Smooth muscle cell (in vitro differentiated cells): ENCODE results near the gene ACOX2. TPM values are rescaled to one million over a fixed set of nuclear protein-coding genes. Genes with fewer than 3 reads are reported as not detected.

Experiments
- DNase-seq: peaks from one replicate; lab custom pipeline; 2025; ENCODE audit not compliant: unreplicated experiment; lab: John Stamatoyannopoulos, UW
- H2AFZ ChIP-seq: fragments of 200-600 bp; sonication (generic); 2 replicates; pipeline ENCODE4 v1.6.0; 2016; ENCODE audit warnings: antibody characterized with exemption, low read depth, mild to moderate bottlenecking
- H3F3A ChIP-seq: fragments of 200-600 bp; sonication (generic); 2 replicates; pipeline ENCODE4 v1.6.0; 2017; ENCODE audit warnings: antibody characterized with exemption, low read depth
- H3K27ac ChIP-seq: fragments of 200-600 bp; sonication (generic); 2 replicates; pipeline ENCODE4 v1.5.1; 2016; ENCODE audit warnings: low read depth, mild to moderate bottlenecking
- H3K27me3 ChIP-seq: fragments of 200-600 bp; sonication (generic); 2 replicates; pipeline ENCODE4 v1.6.1; 2016; ENCODE audit warnings: low read depth, mild to moderate bottlenecking
- H3K36me3 ChIP-seq: fragments of 200-600 bp; sonication (generic); 2 replicates; pipeline ENCODE4 v1.5.1; 2016; ENCODE audit warnings: low read depth
- H3K4me1 ChIP-seq: fragments of 200-600 bp; sonication (generic); 2 replicates; pipeline ENCODE4 v1.5.1; 2016; ENCODE audit warnings: low read depth
- H3K4me2 ChIP-seq: fragments of 200-600 bp; sonication (generic); 2 replicates; pipeline ENCODE4 v1.6.0; 2016; ENCODE audit warnings: mild to moderate bottlenecking
- H3K4me3 ChIP-seq: fragments of 200-600 bp; sonication (generic); 2 replicates; pipeline ENCODE4 v1.5.1; 2016; ENCODE audit warnings: mild to moderate bottlenecking
- H3K79me2 ChIP-seq: fragments of 200-600 bp; sonication (generic); 2 replicates; pipeline ENCODE4 v1.6.0; 2016; ENCODE audit warnings: low read depth, mild to moderate bottlenecking
- H3K9ac ChIP-seq: fragments of 200-600 bp; sonication (generic); 2 replicates; pipeline ENCODE4 v1.6.0; 2016; ENCODE audit warnings: low read depth
- H3K9me3 ChIP-seq: fragments of 200-600 bp; sonication (generic); replicated peaks from 2 replicates; pipeline ENCODE4 v1.5.1; 2016; ENCODE audit warnings: low read depth
- H4K20me1 ChIP-seq: fragments of 200-600 bp; sonication (generic); 2 replicates; pipeline ENCODE4 v1.6.0; 2016; ENCODE audit warnings: low read depth
- WGBS: methylation state at CpG from one replicate; pipeline ENCODE4 v1.1.7; 2016; ENCODE audit warnings: low lambda C conversion rate; 5-methylcytosine and 5-hydroxymethylcytosine counted together
- polyA plus RNA-seq: library from polyadenylated mRNA; unstranded; fragments of >200 nt; fragmentation: Nextera tagmentation; extraction: Ambion mirVana; gene quantifications from 2 replicates; pipeline ENCODE4 v1.2.1, GENCODE V29; 2016
- total RNA-seq: library from RNA; depleted of rRNA; stranded (reverse); fragments of >200 nt; gene quantifications from 2 replicates; pipeline ENCODE4 v1.2.3, GENCODE V29; 2014
- TF ChIP-seq, protein P1 (sequence below): fragments of 200-600 bp; sonication (generic); IDR thresholded peaks from 2 replicates; pipeline ENCODE4 v1.5.1; 2017; ENCODE audit warnings: borderline replicate concordance, mild to moderate bottlenecking, antibody characterized with exemption; ENCODE audit not compliant: insufficient read depth, poor library complexity, severe bottlenecking

ACOX2 gene
- total and polyA plus RNA-seq, 2 experiments from 2014 or later = 8.5 to 13.2 TPM

DNA sequence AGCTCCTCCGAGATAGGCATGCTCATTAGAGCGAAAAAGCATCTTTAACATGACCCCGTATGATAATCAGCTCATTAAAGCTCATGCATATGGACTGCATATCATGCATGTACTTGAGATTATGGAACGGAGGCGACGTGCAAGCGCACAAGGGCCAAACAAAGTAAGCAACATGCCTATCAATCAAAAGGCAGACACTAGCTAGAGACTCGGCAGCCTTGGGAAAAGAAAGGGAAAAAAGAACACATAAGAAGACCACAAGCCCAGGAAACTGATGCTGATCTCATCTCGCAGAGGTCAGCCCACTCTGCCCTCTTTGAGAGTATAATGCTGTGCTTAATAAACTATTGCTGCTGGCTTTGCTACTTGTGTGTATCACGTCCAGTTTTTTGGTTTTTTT, 2.6 kb upstream of the ACOX2 start:
- H3K4me3 ChIP-seq = no peak overlapping the region
- no peaks in the 10 kb centered on the region for H3K79me2 ChIP-seq
- no peaks in the 10 kb centered on the region for H4K20me1 ChIP-seq
- no peak overlapping the region for H3K4me2 ChIP-seq
- no peaks in the 10 kb centered on the region for H3K27me3 ChIP-seq
- no peak overlapping the region for H3K27ac ChIP-seq
- DNase-seq = no peak
- no peak overlapping the region for H3K9ac ChIP-seq
- H3F3A ChIP-seq = no peaks in the 10 kb centered on the region
- no peaks in the 10 kb centered on the region for H3K36me3 ChIP-seq
- no peaks in the 10 kb centered on the region for H3K9me3 ChIP-seq
- WGBS = 87% methylated on average over 10 of the region's 10 CpGs
- peaks cover 16% of the 10 kb centered on the region for H3K4me1 ChIP-seq
- no peak overlapping the region for H2AFZ ChIP-seq
- TF ChIP-seq, protein P1, sequence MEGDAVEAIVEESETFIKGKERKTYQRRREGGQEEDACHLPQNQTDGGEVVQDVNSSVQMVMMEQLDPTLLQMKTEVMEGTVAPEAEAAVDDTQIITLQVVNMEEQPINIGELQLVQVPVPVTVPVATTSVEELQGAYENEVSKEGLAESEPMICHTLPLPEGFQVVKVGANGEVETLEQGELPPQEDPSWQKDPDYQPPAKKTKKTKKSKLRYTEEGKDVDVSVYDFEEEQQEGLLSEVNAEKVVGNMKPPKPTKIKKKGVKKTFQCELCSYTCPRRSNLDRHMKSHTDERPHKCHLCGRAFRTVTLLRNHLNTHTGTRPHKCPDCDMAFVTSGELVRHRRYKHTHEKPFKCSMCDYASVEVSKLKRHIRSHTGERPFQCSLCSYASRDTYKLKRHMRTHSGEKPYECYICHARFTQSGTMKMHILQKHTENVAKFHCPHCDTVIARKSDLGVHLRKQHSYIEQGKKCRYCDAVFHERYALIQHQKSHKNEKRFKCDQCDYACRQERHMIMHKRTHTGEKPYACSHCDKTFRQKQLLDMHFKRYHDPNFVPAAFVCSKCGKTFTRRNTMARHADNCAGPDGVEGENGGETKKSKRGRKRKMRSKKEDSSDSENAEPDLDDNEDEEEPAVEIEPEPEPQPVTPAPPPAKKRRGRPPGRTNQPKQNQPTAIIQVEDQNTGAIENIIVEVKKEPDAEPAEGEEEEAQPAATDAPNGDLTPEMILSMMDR = no peak

DNA sequence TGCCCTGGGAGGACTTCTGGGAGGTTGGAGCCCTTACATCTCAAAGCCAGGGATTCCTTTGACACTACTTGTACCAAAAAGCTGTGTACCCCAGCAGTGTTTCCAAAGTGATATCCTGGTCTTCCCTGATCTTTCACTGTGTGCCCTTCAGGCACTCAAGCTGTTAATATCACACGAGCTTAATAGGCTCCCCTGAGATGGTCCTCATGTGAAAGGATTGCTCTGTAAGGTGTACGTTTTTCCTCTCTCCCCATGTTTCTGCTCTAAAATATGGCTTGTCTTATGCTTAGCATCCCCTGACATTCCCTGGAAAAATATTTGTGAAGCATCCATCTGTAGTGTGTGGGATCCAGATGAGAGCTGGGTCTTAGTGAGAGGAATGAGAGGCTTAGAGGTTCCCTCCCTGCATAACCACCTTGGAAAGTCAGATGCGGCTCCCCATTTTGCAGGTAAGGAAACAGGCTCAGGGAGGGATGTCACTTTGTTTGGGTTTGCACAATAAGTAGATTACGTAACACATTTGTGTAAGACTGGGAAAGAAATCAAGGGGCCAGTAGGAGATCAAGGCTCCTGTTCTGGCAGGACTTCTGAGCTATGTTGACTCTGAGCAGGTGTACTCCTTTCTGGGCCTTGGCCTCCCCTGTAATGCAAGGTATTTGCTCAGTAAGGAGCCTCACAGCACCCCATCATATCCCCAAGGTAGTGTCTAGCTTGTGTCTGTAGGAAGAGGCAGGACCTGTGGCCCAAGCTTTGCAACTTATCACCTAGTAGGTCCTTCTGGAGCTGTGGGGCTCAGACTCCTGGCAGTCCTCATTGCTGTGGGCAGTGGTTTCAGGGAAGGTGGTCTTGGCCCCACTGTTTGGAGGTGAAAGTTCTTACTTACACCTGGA, 667 bp upstream of the ACOX2 start:
- DNase-seq = no peak
- Histone ChIP-seq H3K4me1 (peaks cover 16% of the 10 kb centered on the region), H3F3A (no peaks in the 10 kb centered on the region), H3K27ac (peak overlapping the region; percentile 55), H3K9ac (no peak overlapping the region), H3K79me2 (no peaks in the 10 kb centered on the region), H3K4me2 (no peak overlapping the region), H3K9me3 (no peaks in the 10 kb centered on the region), H3K4me3 (no peak overlapping the region), H3K27me3 (no peaks in the 10 kb centered on the region), H2AFZ (peak overlapping the region; percentile 80), H4K20me1 (no peaks in the 10 kb centered on the region), H3K36me3 (no peaks in the 10 kb centered on the region)
- WGBS = 88% methylated on average over 4 of the region's 4 CpGs
- TF ChIP-seq, protein P1 = no peak

DNA sequence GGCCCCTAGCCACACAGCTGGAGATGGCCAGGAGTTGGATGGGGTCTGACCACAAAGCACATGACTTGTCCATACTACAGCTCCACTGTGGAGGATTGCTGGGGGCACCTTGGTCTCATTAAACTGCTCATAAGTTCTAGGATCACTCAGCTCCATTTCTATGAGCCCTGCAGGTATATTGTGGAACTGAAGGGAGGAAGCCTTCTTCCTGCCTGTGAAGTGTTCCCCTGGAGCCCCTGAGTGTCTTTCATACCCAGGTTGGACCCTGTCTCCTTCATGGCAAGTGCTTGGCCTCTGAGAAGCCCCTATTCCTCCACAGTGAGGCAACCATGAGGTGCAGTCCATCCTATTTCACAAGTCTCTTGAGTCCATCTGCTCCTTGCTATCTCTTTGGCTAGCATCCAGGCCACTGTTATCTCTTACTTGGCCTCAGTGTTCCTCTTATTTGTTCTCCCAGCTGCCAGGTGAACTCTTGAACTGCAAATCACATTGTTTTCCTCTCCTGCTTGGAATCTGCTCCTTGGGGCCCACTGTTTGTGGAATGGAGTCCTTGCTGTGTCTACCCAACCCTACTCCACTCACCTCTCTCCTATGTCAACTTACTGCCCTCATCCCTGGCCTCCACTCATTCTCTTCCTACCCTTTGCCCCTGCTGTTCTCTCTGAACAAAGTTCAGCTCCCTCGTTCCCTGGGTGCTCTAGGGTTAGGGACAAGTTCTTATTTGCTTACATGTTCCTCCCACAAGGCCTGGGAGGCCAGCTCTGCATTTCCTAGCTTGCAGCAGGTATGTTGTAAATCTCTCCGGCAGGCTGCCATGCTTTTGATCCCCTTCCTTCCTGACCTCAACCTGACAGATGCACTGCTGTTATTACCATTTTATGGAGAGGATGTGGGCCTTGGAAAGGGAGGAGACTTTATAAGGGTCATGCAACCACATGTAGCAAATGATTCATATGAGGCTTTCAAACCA, 1.2 kb downstream of the ACOX2 start:
- H3K4me3 ChIP-seq = no peak overlapping the region
- no peak overlapping the region for H3K27ac ChIP-seq
- H3K9me3 ChIP-seq = no peaks in the 10 kb centered on the region
- WGBS = 53% methylated on average over 2 of the region's 2 CpGs
- peaks cover 16% of the 10 kb centered on the region for H3K4me1 ChIP-seq
- H3K9ac ChIP-seq = no peak overlapping the region
- DNase-seq = no peak
- H3K27me3 ChIP-seq = no peaks in the 10 kb centered on the region
- no peaks in the 10 kb centered on the region for H4K20me1 ChIP-seq
- TF ChIP-seq, protein P1 = no peak
- no peaks in the 10 kb centered on the region for H3K79me2 ChIP-seq
- no peaks in the 10 kb centered on the region for H3F3A ChIP-seq
- H2AFZ ChIP-seq = no peak overlapping the region
- no peaks in the 10 kb centered on the region for H3K36me3 ChIP-seq
- peak overlapping the region; percentile 69 for H3K4me2 ChIP-seq
